ENCODE data around the gene MAPK4.

The MAPK4 gene

DNA sequence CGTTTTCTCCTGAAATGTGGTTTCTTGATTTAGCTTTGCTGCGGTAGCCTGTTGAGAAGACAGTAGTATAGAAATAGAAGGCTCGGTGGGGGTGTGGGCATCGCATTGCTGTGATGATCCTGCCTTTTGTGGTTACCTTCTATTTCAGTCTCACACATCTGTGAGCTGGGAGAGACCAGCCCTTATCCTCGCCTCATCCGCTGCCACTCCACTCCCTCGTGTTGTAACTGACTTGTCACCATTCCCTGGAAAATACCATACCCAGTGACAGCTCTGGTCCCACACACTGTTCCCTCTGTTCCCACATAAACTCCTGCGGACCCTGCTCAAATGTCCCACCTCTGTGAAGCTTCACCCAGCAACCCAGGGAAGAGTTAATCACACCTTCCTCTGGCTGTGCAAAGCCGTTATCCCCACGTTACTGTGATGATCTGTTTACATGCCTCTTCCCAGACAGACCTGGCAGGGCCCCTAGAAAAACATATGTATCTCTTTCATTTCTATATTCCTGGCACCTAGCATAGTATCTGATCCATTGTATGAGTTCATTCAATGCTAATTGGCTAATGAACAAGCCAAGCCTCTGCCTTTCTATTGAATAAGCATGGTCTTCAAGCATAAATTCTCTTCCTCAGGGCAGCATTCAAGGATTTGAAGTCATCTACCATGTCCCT, 114.6 kb downstream of the MAPK4 start:
- Histone ChIP-seq H2BK5ac (ENCODE audit: low read length) (no peak overlapping the region), H3K9ac (ENCODE audit: low read length) (no peak overlapping the region), H3K4me3 (ENCODE audit: low read length) (no peak overlapping the region), H3K79me1 (ENCODE audit: low read length) (no peaks in the 10 kb centered on the region), H3K79me2 (ENCODE audit: control insufficient read depth, insufficient read depth, low read length) (no peaks in the 10 kb centered on the region), H2AK5ac (ENCODE audit: low read length) (no peak overlapping the region), H3K27ac (ENCODE audit: low read depth, low read length) (no peak overlapping the region), H3K4me1 (ENCODE audit: control insufficient read depth, low read depth, low read length) (no peaks in the 10 kb centered on the region), H2BK15ac (replicated peaks; ENCODE audit: low read depth) (no peak overlapping the region), H2BK120ac (ENCODE audit: low read depth, low read length) (no peak overlapping the region), H3K36me3 (ENCODE audit: control insufficient read depth, insufficient read depth, low read length) (no peaks in the 10 kb centered on the region), H3K56ac (ENCODE audit: low read length) (no peak overlapping the region), H3K27me3 (ENCODE audit: insufficient read depth, low read length, poor library complexity) (no peaks in the 10 kb centered on the region), H4K8ac (ENCODE audit: low read depth, low read length) (no peak overlapping the region), H3K4ac (ENCODE audit: low read depth, low read length) (no peak overlapping the region), H3K18ac (ENCODE audit: low read length) (no peak overlapping the region), H3K4me2 (ENCODE audit: low read length) (no peak overlapping the region), H3K23ac (ENCODE audit: low read length) (no peak overlapping the region), H4K5ac (ENCODE audit: low read length) (no peak overlapping the region)
- DNase-seq: no peak
- WGBS (ENCODE audit: extremely low coverage, insufficient coverage, low lambda C conversion rate): no CpG with 5 or more reads among the region's 10 CpGs

DNA sequence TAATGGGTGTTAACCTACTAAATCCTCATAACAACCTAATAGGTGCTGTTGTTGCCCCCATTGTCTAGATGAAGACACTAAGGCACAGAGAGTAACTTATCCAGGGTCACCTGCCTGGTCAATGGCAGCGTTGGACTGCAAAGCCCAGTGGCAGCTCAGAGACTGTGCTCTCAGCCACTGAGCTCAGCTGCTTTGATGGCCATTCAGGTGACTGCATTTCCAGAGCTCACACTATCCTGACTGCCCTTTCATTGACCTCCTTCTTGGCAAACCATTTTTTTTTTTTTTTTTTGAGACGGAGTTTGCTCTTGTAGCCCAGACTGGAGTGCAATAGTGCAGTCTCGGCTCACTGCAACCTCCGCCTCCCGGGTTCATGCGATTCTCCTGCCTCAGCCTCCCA, 115.2 kb downstream of the MAPK4 start:
- Histone ChIP-seq H3K79me2 (ENCODE audit: control insufficient read depth, insufficient read depth, low read length) (no peaks in the 10 kb centered on the region), H3K4me3 (ENCODE audit: low read length) (no peak overlapping the region), H3K27me3 (ENCODE audit: insufficient read depth, low read length, poor library complexity) (no peaks in the 10 kb centered on the region), H3K79me1 (ENCODE audit: low read length) (no peaks in the 10 kb centered on the region), H2BK5ac (ENCODE audit: low read length) (no peak overlapping the region), H3K18ac (ENCODE audit: low read length) (no peak overlapping the region), H3K4ac (ENCODE audit: low read depth, low read length) (no peak overlapping the region), H4K8ac (ENCODE audit: low read depth, low read length) (no peak overlapping the region), H3K9ac (ENCODE audit: low read length) (no peak overlapping the region), H2BK15ac (replicated peaks; ENCODE audit: low read depth) (no peak overlapping the region), H3K4me2 (ENCODE audit: low read length) (no peak overlapping the region), H3K56ac (ENCODE audit: low read length) (no peak overlapping the region), H4K5ac (ENCODE audit: low read length) (no peak overlapping the region), H2AK5ac (ENCODE audit: low read length) (no peak overlapping the region), H2BK120ac (ENCODE audit: low read depth, low read length) (no peak overlapping the region), H3K4me1 (ENCODE audit: control insufficient read depth, low read depth, low read length) (no peaks in the 10 kb centered on the region), H3K23ac (ENCODE audit: low read length) (no peak overlapping the region), H3K36me3 (ENCODE audit: control insufficient read depth, insufficient read depth, low read length) (no peaks in the 10 kb centered on the region), H3K27ac (ENCODE audit: low read depth, low read length) (no peak overlapping the region)
- DNase-seq: no peak
- no CpG with 5 or more reads among the region's 6 CpGs for WGBS (ENCODE audit: extremely low coverage, insufficient coverage, low lambda C conversion rate)

- Histone ChIP-seq H3K27me3 (ENCODE audit: insufficient read depth, low read length, poor library complexity) (no peaks in the 10 kb centered on the region), H3K9ac (ENCODE audit: low read length) (no peak overlapping the region), H3K23ac (ENCODE audit: low read length) (no peak overlapping the region), H2AK5ac (ENCODE audit: low read length) (no peak overlapping the region), H3K36me3 (ENCODE audit: control insufficient read depth, insufficient read depth, low read length) (no peaks in the 10 kb centered on the region), H3K27ac (ENCODE audit: low read depth, low read length) (no peak overlapping the region), H4K5ac (ENCODE audit: low read length) (no peak overlapping the region), H2BK15ac (replicated peaks; ENCODE audit: low read depth) (no peak overlapping the region), H3K4me1 (ENCODE audit: control insufficient read depth, low read depth, low read length) (no peaks in the 10 kb centered on the region), H2BK5ac (ENCODE audit: low read length) (no peak overlapping the region), H3K79me2 (ENCODE audit: control insufficient read depth, insufficient read depth, low read length) (no peaks in the 10 kb centered on the region), H3K4ac (ENCODE audit: low read depth, low read length) (no peak overlapping the region), H4K8ac (ENCODE audit: low read depth, low read length) (no peak overlapping the region), H3K4me3 (ENCODE audit: low read length) (no peak overlapping the region), H3K79me1 (ENCODE audit: low read length) (no peaks in the 10 kb centered on the region), H3K4me2 (ENCODE audit: low read length) (no peak overlapping the region), H3K18ac (ENCODE audit: low read length) (no peak overlapping the region), H3K56ac (ENCODE audit: low read length) (no peak overlapping the region), H2BK120ac (ENCODE audit: low read depth, low read length) (no peak overlapping the region)
- DNase-seq: no peak
- WGBS (ENCODE audit: extremely low coverage, insufficient coverage, low lambda C conversion rate): no CpG with 5 or more reads among the region's 6 CpGs
These were observed 118.8 kb downstream of the MAPK4 start for GRCh38 chr18:50678651-50679050.

GRCh38 chr18:50679056-50679455, 119.2 kb downstream of the MAPK4 start:
- Histone ChIP-seq H3K18ac (ENCODE audit: low read length) (no peak overlapping the region), H2BK15ac (replicated peaks; ENCODE audit: low read depth) (no peak overlapping the region), H3K36me3 (ENCODE audit: control insufficient read depth, insufficient read depth, low read length) (no peaks in the 10 kb centered on the region), H3K4me1 (ENCODE audit: control insufficient read depth, low read depth, low read length) (no peaks in the 10 kb centered on the region), H3K56ac (ENCODE audit: low read length) (no peak overlapping the region), H3K79me2 (ENCODE audit: control insufficient read depth, insufficient read depth, low read length) (no peaks in the 10 kb centered on the region), H3K79me1 (ENCODE audit: low read length) (no peaks in the 10 kb centered on the region), H3K9ac (ENCODE audit: low read length) (no peak overlapping the region), H3K4me2 (ENCODE audit: low read length) (no peak overlapping the region), H3K23ac (ENCODE audit: low read length) (no peak overlapping the region), H4K5ac (ENCODE audit: low read length) (no peak overlapping the region), H3K27ac (ENCODE audit: low read depth, low read length) (no peak overlapping the region), H4K8ac (ENCODE audit: low read depth, low read length) (no peak overlapping the region), H3K4ac (ENCODE audit: low read depth, low read length) (no peak overlapping the region), H2BK5ac (ENCODE audit: low read length) (no peak overlapping the region), H3K4me3 (ENCODE audit: low read length) (no peak overlapping the region), H3K27me3 (ENCODE audit: insufficient read depth, low read length, poor library complexity) (no peaks in the 10 kb centered on the region), H2AK5ac (ENCODE audit: low read length) (no peak overlapping the region), H2BK120ac (ENCODE audit: low read depth, low read length) (no peak overlapping the region)
- no CpG with 5 or more reads among the region's 5 CpGs for WGBS (ENCODE audit: extremely low coverage, insufficient coverage, low lambda C conversion rate)
- DNase-seq: no peak

DNA sequence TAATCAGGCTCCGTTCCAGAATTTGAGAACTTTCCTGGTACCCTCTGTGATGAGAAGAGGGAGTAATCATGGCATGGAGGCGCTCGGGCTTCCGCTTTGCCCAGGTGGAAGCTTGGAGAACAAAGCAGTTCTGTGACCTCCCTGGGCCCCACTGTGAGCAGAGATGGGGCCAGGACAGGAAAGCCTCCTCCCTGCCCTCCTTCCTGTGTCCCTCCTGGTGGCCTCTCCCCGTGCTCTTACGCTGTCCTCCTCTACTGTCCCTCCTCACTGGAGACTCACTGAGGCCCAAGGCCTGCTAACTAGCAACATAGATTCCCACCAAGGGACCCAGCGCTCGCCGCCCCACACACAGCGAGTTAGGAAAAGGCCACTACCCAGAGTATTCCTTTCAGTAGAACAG, 119.8 kb downstream of the MAPK4 start:
- no peak overlapping the region for H3K4me3 ChIP-seq (ENCODE audit: low read length)
- H2BK15ac ChIP-seq (replicated peaks; ENCODE audit: low read depth): no peak overlapping the region
- no peaks in the 10 kb centered on the region for H3K36me3 ChIP-seq (ENCODE audit: control insufficient read depth, insufficient read depth, low read length)
- H3K27me3 ChIP-seq (ENCODE audit: insufficient read depth, low read length, poor library complexity): no peaks in the 10 kb centered on the region
- no peak overlapping the region for H2AK5ac ChIP-seq (ENCODE audit: low read length)
- no peak overlapping the region for H4K5ac ChIP-seq (ENCODE audit: low read length)
- H3K4me2 ChIP-seq (ENCODE audit: low read length): no peak overlapping the region
- H3K79me2 ChIP-seq (ENCODE audit: control insufficient read depth, insufficient read depth, low read length): no peaks in the 10 kb centered on the region
- no peaks in the 10 kb centered on the region for H3K4me1 ChIP-seq (ENCODE audit: control insufficient read depth, low read depth, low read length)
- H3K23ac ChIP-seq (ENCODE audit: low read length): no peak overlapping the region
- WGBS (ENCODE audit: extremely low coverage, insufficient coverage, low lambda C conversion rate): no CpG with 5 or more reads among the region's 10 CpGs
- DNase-seq: no peak
- no peak overlapping the region for H2BK5ac ChIP-seq (ENCODE audit: low read length)
- no peaks in the 10 kb centered on the region for H3K79me1 ChIP-seq (ENCODE audit: low read length)
- no peak overlapping the region for H3K56ac ChIP-seq (ENCODE audit: low read length)
- H3K27ac ChIP-seq (ENCODE audit: low read depth, low read length): no peak overlapping the region
- H3K4ac ChIP-seq (ENCODE audit: low read depth, low read length): no peak overlapping the region
- H4K8ac ChIP-seq (ENCODE audit: low read depth, low read length): no peak overlapping the region
- no peak overlapping the region for H3K18ac ChIP-seq (ENCODE audit: low read length)
- no peak overlapping the region for H2BK120ac ChIP-seq (ENCODE audit: low read depth, low read length)
- no peak overlapping the region for H3K9ac ChIP-seq (ENCODE audit: low read length)

DNA sequence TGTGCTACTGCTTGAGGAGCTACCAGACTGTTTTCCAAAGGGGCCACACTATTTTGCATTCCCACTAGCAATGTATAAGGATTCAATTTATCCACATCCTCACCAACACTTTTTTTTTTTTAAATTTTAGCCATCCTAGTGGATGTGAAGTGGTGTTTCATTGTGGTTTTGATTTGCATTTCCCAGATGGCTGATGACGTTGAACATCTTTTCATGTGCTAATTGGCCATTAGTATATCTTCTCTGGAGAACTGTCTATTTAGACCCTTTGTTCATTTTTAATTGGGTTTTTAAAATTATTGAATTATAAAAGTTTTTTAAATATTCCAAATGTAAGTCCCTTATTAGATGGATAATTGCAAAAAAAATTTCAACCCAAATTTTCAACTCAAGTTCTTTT, 121.1 kb downstream of the MAPK4 start:
- Histone ChIP-seq H2BK15ac (replicated peaks; ENCODE audit: low read depth) (no peak overlapping the region), H3K4me2 (ENCODE audit: low read length) (no peak overlapping the region), H3K9ac (ENCODE audit: low read length) (no peak overlapping the region), H2BK5ac (ENCODE audit: low read length) (no peak overlapping the region), H3K4me3 (ENCODE audit: low read length) (no peak overlapping the region), H3K18ac (ENCODE audit: low read length) (no peak overlapping the region), H3K36me3 (ENCODE audit: control insufficient read depth, insufficient read depth, low read length) (no peaks in the 10 kb centered on the region), H4K8ac (ENCODE audit: low read depth, low read length) (no peak overlapping the region), H4K5ac (ENCODE audit: low read length) (no peak overlapping the region), H3K27ac (ENCODE audit: low read depth, low read length) (no peak overlapping the region), H3K27me3 (ENCODE audit: insufficient read depth, low read length, poor library complexity) (no peaks in the 10 kb centered on the region), H3K4me1 (ENCODE audit: control insufficient read depth, low read depth, low read length) (no peaks in the 10 kb centered on the region), H3K4ac (ENCODE audit: low read depth, low read length) (no peak overlapping the region), H3K23ac (ENCODE audit: low read length) (no peak overlapping the region), H2AK5ac (ENCODE audit: low read length) (no peak overlapping the region), H3K79me2 (ENCODE audit: control insufficient read depth, insufficient read depth, low read length) (no peaks in the 10 kb centered on the region), H2BK120ac (ENCODE audit: low read depth, low read length) (no peak overlapping the region), H3K56ac (ENCODE audit: low read length) (no peak overlapping the region), H3K79me1 (ENCODE audit: low read length) (no peaks in the 10 kb centered on the region)
- no peak for DNase-seq
- WGBS (ENCODE audit: extremely low coverage, insufficient coverage, low lambda C conversion rate): no CpG with 5 or more reads among the region's 1 CpG
